Measurements from ENCODE around the gene GABRG3.

Gene GABRG3

GRCh38 chr15:27576576-27576975 lies 605.6 kb downstream of the GABRG3 start:
- Histone ChIP-seq H3K4me1 (ENCODE audit: insufficient read depth, low read length) (no peaks in the 10 kb centered on the region), H3K27me3 (ENCODE audit: insufficient read depth, low read length) (no peaks in the 10 kb centered on the region), H3K9me3 (ENCODE audit: low read length) (no peaks in the 10 kb centered on the region)

GRCh38 chr15:27579738-27580137 lies 608.8 kb downstream of the GABRG3 start:
- Histone ChIP-seq H3K4me3 (ENCODE audit: low read length) (no peak overlapping the region), H3K27me3 (ENCODE audit: insufficient read depth, low read length) (no peaks in the 10 kb centered on the region), H2AFZ (ENCODE audit: low read depth, low read length) (no peak overlapping the region), H3K36me3 (ENCODE audit: insufficient read depth, low read length) (no peaks in the 10 kb centered on the region), H3K4me1 (ENCODE audit: insufficient read depth, low read length) (no peaks in the 10 kb centered on the region), H3K9me3 (ENCODE audit: low read length) (no peaks in the 10 kb centered on the region)

More at GRCh38 chr15:27576576-27576975, 605.6 kb downstream of the GABRG3 start:
- H3K36me3 ChIP-seq (ENCODE audit: insufficient read depth, low read length), result no peaks in the 10 kb centered on the region
- no peak overlapping the region for H2AFZ ChIP-seq (ENCODE audit: low read depth, low read length)
- no peak overlapping the region for H3K4me3 ChIP-seq (ENCODE audit: low read length)

GRCh38 chr15:27582726-27583410 lies 611.9 kb downstream of the GABRG3 start:
- H2AFZ ChIP-seq (ENCODE audit: low read depth, low read length), result no peak overlapping the region
- no peaks in the 10 kb centered on the region for H3K27me3 ChIP-seq (ENCODE audit: insufficient read depth, low read length)
- H3K4me1 ChIP-seq (ENCODE audit: insufficient read depth, low read length), result no peaks in the 10 kb centered on the region
- H3K36me3 ChIP-seq (ENCODE audit: insufficient read depth, low read length), result no peaks in the 10 kb centered on the region
- H3K4me3 ChIP-seq (ENCODE audit: low read length), result no peak overlapping the region
- H3K9me3 ChIP-seq (ENCODE audit: low read length), result no peaks in the 10 kb centered on the region

- Histone ChIP-seq H3K4me1 (ENCODE audit: insufficient read depth, low read length) (no peaks in the 10 kb centered on the region), H3K36me3 (ENCODE audit: insufficient read depth, low read length) (no peaks in the 10 kb centered on the region), H3K9me3 (ENCODE audit: low read length) (no peaks in the 10 kb centered on the region), H3K4me3 (ENCODE audit: low read length) (no peak overlapping the region), H2AFZ (ENCODE audit: low read depth, low read length) (no peak overlapping the region), H3K27me3 (ENCODE audit: insufficient read depth, low read length) (no peaks in the 10 kb centered on the region)
Observed at GRCh38 chr15:27583651-27584050, 612.7 kb downstream of the GABRG3 start.

GRCh38 chr15:27585041-27585640 lies 614.2 kb downstream of the GABRG3 start:
- no peaks in the 10 kb centered on the region for H3K4me1 ChIP-seq (ENCODE audit: insufficient read depth, low read length)
- H3K27me3 ChIP-seq (ENCODE audit: insufficient read depth, low read length), result no peaks in the 10 kb centered on the region
- no peak overlapping the region for H2AFZ ChIP-seq (ENCODE audit: low read depth, low read length)
- no peaks in the 10 kb centered on the region for H3K9me3 ChIP-seq (ENCODE audit: low read length)
- H3K4me3 ChIP-seq (ENCODE audit: low read length), result no peak overlapping the region
- H3K36me3 ChIP-seq (ENCODE audit: insufficient read depth, low read length), result no peaks in the 10 kb centered on the region

- Histone ChIP-seq H3K9me3 (ENCODE audit: low read length) (no peaks in the 10 kb centered on the region), H3K27me3 (ENCODE audit: insufficient read depth, low read length) (no peaks in the 10 kb centered on the region), H2AFZ (ENCODE audit: low read depth, low read length) (no peak overlapping the region), H3K4me3 (ENCODE audit: low read length) (no peak overlapping the region), H3K36me3 (ENCODE audit: insufficient read depth, low read length) (no peaks in the 10 kb centered on the region), H3K4me1 (ENCODE audit: insufficient read depth, low read length) (no peaks in the 10 kb centered on the region)
Observed at GRCh38 chr15:27587810-27588209, 616.8 kb downstream of the GABRG3 start.

GRCh38 chr15:27589260-27589659 lies 618.3 kb downstream of the GABRG3 start:
- H3K9me3 ChIP-seq (ENCODE audit: low read length), result no peaks in the 10 kb centered on the region
- no peak overlapping the region for H2AFZ ChIP-seq (ENCODE audit: low read depth, low read length)
- no peaks in the 10 kb centered on the region for H3K27me3 ChIP-seq (ENCODE audit: insufficient read depth, low read length)
- no peaks in the 10 kb centered on the region for H3K4me1 ChIP-seq (ENCODE audit: insufficient read depth, low read length)
- H3K4me3 ChIP-seq (ENCODE audit: low read length), result no peak overlapping the region
- H3K36me3 ChIP-seq (ENCODE audit: insufficient read depth, low read length), result no peaks in the 10 kb centered on the region

GRCh38 chr15:27589782-27590181 lies 618.8 kb downstream of the GABRG3 start:
- Histone ChIP-seq H3K36me3 (ENCODE audit: insufficient read depth, low read length) (no peaks in the 10 kb centered on the region), H3K4me3 (ENCODE audit: low read length) (no peak overlapping the region), H3K9me3 (ENCODE audit: low read length) (no peaks in the 10 kb centered on the region), H2AFZ (ENCODE audit: low read depth, low read length) (no peak overlapping the region), H3K27me3 (ENCODE audit: insufficient read depth, low read length) (no peaks in the 10 kb centered on the region), H3K4me1 (ENCODE audit: insufficient read depth, low read length) (no peaks in the 10 kb centered on the region)

Data from neuron (in vitro differentiated cells).